T-helper 2 cell (primary cell): ENCODE measurements around the gene CPSF3.
"Not testable (repeated sequence)": the region's sequence is repeated elsewhere in the genome, so short reads cannot be mapped to it uniquely, and the experiment has no call there.

Experiments used
- DNase-seq, 5 experiments: peaks; one replicate each; pipeline versions ENCODE4 v3.0.0 to v3.0.0-alpha.2; 2012 to 2022

The CPSF3 gene

DNA sequence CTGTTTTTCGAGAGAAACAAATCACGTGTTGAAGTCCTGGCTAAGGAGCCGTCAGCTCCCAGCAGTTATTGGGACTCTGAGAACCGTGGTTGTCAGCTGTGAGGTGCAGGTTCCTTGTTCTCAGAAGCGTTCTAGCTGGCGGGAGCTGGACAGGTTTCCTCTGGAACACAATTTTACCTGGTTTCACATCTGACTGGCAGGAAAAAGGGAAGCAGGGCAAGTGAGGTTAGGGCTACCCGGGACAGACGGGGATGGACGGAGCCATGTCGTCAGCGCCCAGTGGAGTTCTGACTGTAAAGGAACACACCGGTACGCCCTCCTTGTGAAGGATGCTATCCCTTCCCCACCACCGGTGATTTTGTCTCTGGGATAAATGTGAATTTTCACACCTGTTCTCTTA is 26.3 kb upstream of the CPSF3 start:
- no peak for DNase-seq

DNA sequence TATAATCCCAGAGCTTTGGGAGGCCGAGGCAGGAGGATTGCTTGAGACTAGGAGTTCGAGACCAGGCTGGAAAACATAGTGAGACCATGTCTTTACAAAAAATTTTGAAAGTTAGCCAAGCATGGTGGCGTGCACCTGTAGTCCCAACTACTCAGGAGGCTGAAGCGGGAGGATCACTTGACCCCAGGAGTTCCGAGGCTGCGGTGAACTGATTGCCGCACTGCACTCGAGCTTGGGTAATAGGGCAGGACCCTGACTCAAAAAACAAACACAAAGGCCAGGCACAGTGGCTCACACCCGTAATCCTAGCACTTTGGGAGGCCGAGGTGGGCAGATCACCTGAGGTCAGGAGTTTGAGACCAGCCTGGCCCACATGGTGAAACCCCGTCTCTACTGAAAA is 25.2 kb upstream of the CPSF3 start:
- not testable (repeated sequence) for DNase-seq

DNA sequence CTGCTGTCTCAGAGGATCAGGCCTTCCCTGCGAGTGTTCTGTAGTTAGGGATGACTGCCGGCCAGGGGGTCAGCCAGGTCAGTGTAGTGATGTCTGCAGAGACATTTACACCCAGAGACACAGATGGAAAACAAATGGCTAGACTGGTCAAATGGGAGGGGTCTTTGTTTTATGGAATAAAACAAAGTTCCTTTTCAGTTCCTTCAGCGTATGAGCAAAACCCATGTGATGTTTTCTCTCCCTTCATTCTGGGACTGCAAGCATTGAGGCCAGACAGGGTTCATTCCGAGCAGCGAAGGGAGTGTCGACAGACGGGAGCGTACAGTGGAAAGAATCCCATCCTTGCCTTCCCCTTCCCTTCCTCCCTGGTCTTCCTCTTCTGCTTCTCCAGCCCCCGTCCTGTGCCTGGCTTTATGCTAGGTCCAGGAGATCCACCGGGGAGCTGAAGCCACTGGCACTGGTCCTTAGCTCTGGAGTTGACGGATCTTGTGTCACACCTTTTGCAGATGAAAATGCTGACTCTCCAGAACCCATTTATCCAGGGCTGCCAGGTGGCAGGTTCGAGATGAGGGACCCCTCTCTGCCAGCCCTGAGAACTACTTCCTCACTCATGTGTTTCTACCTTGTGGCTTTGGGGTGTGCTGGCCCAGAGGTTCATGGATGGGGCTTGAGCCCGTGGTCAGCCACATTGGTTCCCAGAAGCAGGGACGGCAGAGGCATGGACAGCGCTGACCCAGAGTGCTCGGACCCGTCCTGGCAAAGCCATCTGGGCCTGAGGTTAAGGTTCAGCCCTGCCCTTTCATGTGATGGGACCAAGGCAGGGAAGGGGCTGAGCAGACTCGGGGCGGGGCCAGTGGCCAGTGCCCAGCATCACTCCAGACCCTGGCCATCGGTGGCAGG is 24.3 kb upstream of the CPSF3 start:
- DNase-seq, result no peak

DNA sequence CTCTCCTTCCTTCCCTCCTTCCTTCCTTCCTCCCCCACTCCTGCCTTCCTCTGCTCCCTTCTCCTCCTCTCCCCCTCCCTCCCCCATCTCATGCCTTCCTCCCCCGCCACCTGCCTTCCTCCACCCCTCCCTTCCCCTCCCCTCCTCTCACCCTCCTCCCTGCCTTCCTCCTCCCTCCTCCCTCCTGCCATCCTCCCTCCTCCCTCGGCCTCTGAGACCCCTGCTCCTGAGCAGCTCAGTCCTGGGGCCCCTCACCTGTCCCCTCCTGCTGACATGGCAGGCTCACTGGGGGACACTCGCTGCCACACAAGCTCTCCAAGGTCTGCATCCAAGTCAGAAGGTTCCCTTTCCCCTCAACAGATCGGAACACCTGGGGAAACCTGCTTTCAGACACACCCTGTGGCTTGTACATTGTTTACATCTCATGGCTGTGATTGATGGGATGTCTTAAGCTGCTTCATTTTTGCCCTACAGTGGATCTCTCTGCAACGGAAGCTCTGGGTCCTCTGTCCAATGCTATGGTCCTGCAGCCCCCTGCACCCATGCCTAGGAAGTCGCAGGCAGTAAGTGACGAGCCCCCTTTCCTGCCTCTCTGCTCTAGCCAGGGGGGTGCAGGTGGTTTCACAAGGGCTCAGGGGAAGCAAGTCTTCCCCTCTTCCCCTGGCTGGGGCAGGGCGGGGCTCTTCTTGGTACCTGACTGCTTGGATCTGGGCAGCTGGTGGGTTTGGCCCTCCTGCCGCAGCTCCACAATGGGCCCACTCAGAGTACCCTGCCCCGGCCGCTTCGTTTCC is 23.0 kb upstream of the CPSF3 start:
- DNase-seq, result no peak

DNA sequence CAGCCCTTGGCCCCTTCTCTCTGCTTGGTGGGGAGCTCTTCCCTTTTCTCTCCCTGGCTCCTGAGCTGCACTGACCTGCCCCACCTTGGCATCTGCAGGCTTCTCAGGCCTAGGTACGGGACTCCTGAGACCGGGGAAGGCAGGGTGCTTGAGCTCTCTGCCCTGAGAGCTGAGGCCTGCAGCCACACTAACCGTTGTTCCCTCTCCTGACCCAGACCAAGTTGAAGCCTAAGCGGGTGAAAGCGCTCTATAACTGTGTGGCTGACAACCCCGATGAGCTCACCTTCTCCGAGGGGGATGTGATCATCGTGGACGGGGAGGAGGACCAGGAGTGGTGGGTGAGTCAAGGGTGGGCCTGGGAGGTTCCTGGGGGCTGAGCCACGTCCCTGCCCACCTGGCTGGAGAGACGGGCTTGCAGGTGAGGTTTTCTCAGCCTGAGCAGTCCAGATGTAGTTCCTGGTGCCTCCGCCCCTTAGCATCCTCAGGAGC is 22.4 kb upstream of the CPSF3 start:
- DNase-seq, result no peak

DNA sequence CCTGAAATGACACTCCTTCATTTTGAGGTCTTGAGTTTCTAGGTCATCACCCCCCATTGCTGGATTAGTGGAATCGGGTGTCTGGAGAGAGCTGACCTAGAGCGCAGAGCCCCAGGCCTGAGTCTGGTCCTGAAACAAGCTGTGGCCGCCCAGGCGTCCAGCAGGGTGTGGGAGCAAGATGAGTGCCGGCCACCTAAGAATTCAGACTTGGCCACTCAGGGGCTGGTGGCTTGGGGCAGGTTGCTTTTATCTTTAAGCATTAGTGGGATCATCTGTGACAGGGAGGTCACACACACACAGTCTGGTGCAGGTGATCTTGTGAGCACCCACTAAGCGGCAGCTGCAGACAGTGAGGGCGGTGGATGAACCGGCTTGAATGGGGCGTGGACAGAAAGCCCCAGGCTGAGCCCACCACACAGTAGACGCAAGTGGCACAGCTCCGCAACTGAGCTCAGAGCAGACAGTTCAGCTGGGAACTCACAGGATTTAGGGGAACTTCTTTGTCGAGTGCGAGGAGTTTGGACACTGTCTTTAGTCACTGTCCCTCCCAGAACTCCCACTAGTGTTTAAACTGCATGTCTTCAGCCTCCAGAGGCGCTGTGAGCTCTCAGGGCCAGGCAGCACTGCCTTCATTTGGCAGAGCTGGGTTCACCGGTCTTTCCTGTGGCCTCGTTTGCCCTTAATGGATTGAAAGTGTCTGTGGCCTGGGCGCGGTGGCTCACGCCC is 21.6 kb upstream of the CPSF3 start:
- no peak for DNase-seq

DNA sequence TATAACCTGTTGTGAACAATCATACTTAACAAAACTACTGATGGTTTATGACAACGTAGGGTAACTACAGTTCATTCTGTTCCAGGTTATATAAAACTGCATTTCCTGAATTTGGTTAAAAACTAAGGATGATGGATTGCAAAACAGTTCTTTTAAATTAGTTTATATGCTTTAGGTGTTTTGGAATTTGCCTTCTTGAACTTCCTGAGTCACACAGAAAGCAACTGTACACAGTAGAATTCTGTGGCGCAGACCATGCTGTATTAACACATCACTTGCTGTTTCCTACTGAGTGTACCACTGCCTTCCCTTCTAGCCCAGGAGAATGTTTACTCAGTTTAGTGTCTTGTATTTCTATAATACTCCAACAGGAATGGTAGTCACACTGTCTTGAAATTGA is 19.5 kb upstream of the CPSF3 start:
- DNase-seq, result no peak

DNA sequence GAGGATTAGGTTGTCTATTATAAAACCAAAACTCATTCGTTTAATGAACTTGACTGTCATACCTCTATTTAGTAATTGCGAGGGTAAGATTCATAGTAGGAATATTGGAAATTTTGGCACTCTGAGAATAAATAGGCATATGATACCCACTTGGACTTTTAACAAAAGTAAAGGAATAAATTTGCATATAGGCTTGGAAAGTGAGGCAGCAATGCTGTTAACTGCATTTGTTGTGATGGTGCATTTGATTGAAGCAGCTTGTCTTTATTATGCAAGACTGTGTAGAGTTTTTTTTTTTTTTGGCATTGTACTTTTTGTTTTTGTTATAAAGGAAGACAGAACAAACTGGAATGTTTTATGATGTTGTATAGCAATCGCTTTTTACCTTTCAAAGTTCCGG is 19.0 kb upstream of the CPSF3 start:
- no peak for DNase-seq

DNA sequence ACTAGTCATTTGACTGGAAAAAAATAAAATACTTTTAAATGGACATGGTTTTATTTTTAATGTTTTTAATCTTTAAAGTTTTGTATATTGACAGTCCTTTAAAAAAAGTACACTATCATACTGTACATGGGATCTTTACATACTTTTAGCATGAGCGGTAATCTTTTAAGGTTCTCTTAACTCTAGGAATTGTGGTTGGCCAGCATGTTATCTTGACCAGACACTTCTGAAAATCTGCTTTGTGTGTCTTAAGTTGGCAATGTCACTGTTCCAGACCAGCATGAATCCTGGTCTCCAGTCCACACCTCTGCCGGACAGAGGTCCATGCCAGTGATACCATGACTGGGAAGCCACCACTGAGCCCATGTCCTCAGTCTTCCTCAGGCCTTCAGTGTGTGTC is 17.8 kb upstream of the CPSF3 start:
- DNase-seq, result no peak

DNA sequence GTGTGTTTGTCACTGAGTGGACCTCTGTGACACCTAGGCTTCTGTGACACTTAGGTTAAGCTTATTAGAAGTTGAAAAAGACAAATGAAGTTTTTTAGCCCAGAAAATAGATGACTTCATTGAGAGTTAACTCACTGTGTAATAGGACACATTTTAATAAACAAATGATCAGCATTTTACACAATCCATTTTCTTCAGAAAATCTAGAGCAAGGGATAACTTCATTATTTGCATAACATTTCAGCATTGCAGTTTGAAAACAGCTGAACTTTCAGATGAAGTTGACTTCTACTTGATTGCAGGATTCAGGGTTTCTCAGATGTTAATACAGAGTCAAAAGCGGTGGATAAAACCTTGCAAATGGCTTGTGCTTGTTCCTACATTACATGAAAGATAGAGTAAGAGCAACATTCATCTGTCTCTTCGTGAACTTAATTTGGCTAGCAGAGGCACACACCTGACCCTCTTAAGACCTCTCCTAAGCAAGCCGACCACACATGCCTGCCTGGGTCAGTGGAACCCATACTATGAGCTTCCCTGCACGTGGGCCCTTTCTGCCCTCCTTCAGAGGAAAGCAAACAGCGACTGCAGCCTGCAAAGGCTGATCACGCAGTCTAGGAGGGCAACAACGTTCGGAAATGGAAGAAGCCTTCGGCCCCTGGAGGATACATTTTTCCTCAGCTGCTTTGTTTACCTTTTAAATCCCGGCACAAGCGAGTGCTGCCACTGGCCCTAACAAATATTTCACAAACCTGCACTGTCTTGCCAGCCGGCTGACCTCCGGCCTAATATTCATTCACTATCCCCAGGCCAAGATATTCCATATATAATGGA is 16.7 kb upstream of the CPSF3 start:
- no peak for DNase-seq

DNA sequence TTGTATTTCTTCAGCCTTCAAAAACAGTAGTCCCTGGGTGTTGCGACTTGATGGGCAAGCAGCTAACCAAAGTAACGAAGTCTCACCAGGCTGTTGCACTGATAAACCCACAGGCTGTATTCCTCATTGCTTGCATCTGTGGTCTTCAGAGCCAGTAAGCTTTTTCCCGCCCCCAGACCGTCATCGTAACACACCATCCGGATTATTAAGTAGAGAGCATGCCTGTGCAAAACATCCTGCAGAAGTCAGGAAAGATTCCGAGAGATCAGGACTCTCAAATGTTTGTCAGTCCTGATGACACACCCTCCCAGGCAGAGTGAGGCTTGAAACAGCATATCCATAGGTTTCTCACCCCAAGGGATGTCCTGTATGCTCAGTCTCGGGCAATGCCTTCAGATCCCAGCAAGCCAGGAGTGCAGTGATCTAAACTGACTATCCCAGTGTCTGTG is 16.1 kb upstream of the CPSF3 start:
- DNase-seq, result no peak

DNA sequence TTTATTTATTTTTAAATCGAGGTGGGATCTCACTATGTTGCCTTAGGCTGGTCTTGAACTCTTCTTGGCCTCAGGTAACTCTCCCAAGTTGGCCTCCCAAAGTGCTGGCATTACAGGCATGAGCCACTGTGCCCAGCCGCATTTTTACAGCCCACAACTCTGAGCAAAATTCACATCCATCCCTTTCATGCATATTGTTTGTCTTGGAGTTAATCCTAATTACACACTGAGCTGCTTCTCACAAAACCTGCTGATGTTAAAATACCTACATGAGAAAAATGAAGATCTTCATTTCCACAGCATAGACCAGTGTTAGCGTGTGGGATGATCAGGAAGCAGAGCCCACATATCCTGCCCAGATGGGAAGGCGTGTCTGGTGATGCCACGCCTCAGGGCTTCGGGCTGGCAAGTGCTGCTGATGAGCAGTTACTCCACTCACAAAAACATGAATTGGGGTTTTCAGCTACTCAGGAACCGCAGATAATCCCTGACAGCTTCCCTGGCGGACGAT is 14.8 kb upstream of the CPSF3 start:
- DNase-seq, result no peak

DNA sequence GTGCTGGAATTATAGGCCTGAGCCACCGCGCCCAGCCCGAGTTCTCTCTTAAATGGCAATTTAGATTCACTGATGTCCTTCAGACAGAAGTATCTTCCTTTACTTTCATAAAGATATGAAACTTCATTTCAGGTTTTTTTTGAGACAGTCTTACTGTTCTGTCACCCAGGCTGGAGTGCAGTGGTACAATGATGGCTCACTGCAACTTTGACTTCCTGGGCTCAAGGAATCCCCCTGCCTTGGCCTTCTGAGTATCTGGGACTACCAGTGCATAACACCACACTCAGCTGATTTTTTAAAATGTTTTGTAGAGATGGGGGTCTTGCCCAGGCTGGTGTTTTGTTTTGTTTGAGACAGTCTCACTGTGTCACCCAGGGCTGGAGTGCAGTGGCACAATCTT is 13.3 kb upstream of the CPSF3 start:
- no peak for DNase-seq

DNA sequence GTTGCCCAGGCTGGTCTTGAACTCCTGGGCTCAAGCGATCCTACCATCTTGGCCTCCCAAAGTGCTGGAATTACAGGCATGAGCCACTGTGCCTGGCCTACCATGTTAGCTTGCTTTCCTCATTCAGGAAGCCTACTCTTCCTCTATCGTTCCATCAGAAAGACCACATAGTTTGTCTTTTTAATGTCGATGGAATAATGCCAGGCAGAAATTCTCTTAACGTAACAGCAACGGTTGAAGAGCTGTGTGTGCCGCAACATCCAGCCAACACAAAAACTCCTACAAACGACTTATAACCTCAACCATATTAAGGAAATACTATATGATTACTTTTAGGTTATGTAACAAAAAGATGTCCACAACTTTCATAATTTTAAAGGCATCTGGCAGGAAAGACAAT is 10.7 kb upstream of the CPSF3 start:
- DNase-seq, result no peak

DNA sequence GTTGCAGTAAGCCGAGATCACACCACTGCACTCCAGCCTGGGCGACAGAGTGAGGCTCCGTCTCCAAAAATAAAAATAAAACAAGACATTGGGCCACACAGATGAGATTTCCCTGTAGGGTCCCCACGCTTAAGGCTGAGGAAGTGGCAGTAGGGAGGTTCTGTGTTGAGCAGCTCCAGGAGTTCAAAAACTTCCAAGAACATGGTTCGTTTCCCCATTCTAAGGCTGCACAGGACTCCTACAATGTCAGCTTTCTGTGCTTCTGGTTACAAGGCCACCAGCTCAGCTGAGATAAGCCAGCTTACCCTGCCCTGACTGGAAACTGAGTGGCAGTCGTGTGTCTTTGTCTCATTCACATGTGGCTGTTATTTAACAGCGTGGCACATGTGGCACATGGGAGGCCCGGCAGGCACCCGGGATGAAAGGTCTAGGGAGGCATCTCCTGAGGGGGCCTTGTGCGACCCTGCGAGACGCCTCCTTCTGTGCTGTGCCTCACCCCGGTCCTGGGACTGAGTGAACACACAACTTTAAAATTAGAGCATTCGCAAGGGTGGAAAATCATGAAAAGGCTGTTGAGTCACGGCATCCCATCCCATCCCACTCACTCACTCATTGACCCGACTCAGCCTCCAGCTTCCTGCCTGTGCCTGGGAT is 7.8 kb upstream of the CPSF3 start:
- DNase-seq, result no peak

DNA sequence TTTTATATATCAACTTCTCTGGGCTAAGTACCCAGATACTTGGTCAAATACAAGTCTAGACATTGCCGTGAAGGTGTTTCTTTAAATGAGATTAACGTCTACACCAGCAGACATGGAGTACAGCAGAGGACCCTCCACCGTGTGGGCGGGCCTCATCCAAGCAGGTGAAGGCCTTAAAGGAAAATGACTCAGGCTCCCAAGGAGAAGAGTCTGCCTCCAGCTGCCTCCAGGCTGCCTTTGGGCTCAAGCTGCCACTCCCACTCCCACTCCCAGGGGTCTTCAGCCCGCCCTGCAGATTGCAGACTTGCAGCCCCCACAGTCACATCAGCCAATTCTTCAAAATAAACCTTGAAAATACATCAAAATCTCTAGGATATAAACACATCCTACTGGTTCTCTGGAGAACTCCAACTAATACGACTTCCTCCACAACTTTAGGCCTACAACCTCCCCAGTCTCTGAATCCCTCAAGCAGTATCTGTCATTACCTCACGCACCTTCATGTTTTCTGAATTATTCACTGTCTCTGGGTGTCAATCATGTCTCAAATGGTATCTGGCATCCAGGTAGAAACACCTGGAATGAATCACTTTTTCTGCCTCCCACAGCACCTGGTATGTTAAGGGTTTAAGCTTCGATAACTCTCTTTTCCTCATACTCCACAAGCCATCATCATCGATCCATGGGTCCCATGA is 7.0 kb upstream of the CPSF3 start:
- DNase-seq, result no peak

DNA sequence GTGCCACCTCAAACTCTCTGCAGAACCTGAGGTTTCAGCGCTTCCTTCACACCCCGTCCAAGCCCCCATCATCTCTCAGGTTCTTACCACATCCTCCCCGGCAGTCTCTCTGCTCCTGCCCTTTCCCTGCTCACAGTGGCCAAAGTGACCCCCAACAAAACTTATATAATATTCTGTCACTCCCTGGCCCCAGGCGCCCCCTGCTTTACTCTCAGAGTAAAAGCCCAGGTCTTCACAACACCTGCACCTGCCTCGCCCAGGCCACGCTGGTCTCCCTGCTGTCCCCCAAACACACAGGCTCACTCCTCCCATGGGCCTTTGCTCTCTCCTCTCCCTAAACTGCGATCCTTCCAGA is 6.5 kb upstream of the CPSF3 start:
- DNase-seq, result peak in 1 of 5 experiments; percentile 3

DNA sequence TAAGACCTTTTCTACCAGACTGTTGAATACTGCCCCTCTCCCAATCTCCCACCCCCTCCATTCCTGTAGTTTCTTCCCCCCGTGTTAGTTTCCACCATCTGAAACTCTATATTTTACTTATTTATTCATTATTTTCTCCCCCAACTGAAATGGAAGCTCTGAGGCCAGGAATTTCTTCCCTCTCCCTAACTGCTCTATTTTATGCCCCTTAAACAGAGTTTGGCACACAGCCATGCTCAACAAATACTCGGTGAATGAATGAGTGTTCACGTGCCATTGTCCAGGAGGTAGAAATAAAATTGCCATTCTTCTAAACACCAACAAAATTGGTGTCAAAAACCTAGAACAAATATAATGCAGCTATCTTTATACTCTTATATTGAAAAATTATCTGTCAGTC is 5.7 kb upstream of the CPSF3 start:
- no peak for DNase-seq

DNA sequence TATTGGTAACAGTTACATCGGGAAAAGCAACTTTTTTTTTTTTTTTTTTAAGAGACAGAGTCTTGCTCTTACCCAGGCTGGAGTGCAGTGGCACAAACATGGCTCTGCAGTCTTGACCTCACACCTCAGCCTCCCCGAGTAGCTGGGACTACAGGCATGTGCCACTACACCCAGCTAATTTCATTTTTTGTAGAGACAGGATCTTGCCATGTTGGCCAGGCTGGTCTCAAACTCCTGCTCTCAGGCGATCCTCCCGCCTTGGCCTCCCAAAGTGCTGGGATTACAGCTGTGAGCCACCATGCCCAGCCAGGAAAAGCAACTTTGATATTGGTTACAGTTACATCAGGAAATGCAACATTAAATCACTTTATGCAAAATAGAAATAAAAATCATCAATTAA is 4.7 kb upstream of the CPSF3 start:
- DNase-seq, result no peak

DNA sequence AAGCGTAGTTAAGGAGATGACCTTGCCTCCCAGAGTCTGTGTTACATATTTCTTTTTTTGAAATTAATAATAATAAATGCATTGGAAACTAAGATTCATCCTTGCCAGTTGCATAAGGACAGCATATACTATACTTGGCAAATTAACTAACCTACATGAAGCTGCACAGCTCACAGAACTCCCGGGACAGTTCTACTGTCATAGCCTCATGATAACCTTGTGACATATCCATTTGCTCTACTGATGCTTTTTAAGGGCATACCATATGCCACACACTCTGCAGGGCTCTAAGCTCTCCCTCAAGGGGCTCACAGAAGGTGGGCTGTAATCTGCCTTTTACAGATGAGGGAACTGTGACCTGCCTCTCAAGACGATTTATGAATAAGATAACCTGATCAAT is 3.9 kb upstream of the CPSF3 start:
- DNase-seq, result no peak

DNA sequence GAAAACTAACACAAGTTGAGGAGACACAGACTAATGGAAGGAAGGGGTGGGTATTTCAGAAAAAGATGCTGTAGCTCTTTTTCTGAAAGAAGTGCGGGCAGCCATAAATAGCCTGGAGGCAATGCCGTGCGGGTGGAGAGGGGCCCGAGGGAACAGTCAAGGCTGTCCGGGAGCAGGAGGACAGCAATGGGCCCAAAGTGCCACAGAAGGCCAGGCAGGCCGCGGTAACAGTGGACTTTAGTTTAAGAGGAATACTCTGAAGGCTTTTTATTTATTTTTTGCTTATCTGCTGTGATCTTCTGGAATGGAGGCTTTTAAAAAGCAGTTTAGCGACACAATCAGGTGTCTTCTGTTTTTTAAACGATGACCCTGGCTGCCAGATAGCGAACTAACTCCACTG is 3.0 kb upstream of the CPSF3 start:
- no peak for DNase-seq
